ENCODE data around the gene SEMA5B.

GRCh38 chr3:122979211-122979610, 48.4 kb downstream of the SEMA5B start:
- TF ChIP-seq CTCF (conservative IDR thresholded peaks at IDR 0.05) (no peak), EZH2 (IDR thresholded peaks at IDR 0.05; ENCODE audit: low read depth) (no peak)

Data from PC-9 (cell line).